ENCODE data around the gene MEX3D.

MEX3D gene

DNA sequence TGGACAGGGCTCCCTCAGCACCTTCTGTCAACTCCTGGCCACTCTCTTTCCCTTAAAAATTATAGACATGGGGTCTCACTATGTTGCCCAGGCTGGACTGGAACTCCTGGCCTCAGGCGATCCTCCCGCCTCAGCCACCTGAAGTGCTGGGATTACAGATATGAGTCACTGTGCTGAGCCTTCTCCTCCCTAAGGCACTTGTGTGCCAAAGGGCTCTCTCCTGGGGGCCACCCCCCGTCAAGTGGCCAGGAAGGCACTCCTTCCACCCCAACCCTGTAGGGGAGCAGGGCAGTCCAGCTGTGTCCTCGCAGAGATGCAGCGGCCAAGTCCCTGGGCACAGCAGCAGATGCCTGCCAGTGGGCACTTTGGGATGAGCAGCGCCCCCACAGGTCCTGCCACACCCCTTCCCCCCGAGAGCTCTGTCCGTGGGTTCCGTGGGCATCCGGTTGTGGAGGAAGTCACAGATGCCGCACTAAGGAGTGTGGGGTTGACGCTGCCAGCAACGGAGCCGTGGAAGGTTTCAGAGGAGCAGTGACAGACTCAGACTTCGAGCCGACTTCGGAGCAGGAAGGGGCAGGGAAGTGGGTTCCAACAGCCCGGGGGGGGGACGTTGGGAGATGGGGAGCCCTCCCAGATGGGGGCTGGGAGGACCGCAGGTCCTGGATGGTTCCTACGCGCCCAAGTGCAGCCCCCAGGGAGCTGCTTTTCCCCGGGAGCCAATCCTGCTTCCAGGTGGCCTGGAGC is 40.4 kb upstream of the MEX3D start:
- TF ChIP-seq TSHZ2 (CRISPR knock-in tag; IDR thresholded peaks at IDR 0.05) = no peak
- TF ChIP-seq ZNF565 (CRISPR knock-in tag; conservative IDR thresholded peaks at IDR 0.05; ENCODE audit: low read depth) = no peak
- TF ChIP-seq BACH2 (CRISPR knock-in tag; IDR thresholded peaks at IDR 0.05; ENCODE audit: borderline replicate concordance) = no peak
- TF ChIP-seq ARNTL (CRISPR knock-in tag; IDR thresholded peaks at IDR 0.05; ENCODE audit: borderline replicate concordance, low read depth) = no peak
- TF ChIP-seq ZNF8 (CRISPR knock-in tag; IDR thresholded peaks at IDR 0.05) = no peak
- no peak for TF ChIP-seq ZNF70 (CRISPR knock-in tag; IDR thresholded peaks at IDR 0.05)
- no peak for TF ChIP-seq TOX (CRISPR knock-in tag; IDR thresholded peaks at IDR 0.05; ENCODE audit: borderline replicate concordance)
- TF ChIP-seq TCF4 (CRISPR knock-in tag; IDR thresholded peaks at IDR 0.05; ENCODE audit: borderline replicate concordance) = no peak
- TF ChIP-seq CSRNP3 (CRISPR knock-in tag; IDR thresholded peaks at IDR 0.05) = no peak
- no peak for TF ChIP-seq POU6F1 (CRISPR knock-in tag; IDR thresholded peaks at IDR 0.05; ENCODE audit: borderline replicate concordance, low read depth)
- no peak for TF ChIP-seq OSR1 (CRISPR knock-in tag; IDR thresholded peaks at IDR 0.05)
- no peak for TF ChIP-seq CREB5 (CRISPR knock-in tag; IDR thresholded peaks at IDR 0.05; ENCODE audit: low read depth)
- TF ChIP-seq PATZ1 (CRISPR knock-in tag; IDR thresholded peaks at IDR 0.05; ENCODE audit: borderline replicate concordance) = no peak
- no peak for TF ChIP-seq GLIS3 (CRISPR knock-in tag; IDR thresholded peaks at IDR 0.05)

DNA sequence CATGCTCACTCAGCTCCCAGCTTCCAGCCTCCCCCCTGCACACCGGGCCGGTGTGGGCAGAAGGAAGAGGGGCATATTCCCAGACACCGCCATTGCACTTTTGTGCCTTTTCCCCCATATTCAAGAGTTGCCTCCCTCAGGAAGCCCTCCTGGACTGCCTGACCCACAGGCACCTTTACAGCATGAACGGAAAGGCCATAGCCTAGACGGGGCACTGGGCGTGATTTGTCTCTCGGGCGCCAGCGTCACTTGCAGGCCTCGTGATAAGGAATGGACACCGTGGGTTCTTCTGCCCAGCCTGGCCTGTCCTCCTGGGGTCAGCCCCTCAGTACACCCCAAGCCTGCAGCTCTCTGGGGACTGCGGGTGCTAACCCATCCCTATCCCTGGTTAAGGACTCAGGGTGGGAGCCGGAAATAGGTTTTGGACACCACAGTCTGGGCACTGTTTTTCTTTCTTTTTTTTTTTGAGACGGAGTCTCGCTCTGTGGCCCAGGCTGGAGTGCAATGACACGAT is 38.1 kb upstream of the MEX3D start:
- peak; percentile 3; the same call in 2 of the 3 replicates for ATAC-seq
- no peak for TF ChIP-seq OSR1 (CRISPR knock-in tag; IDR thresholded peaks at IDR 0.05)
- 0 out of 2 replicates have a peak, but pooled peaks have one; percentile 43 for TF ChIP-seq CSDC2 (CRISPR knock-in tag; IDR thresholded peaks at IDR 0.05)

More for the DNA sequence above, 40.4 kb upstream of the MEX3D start:
- ATAC-seq = no peak

DNA sequence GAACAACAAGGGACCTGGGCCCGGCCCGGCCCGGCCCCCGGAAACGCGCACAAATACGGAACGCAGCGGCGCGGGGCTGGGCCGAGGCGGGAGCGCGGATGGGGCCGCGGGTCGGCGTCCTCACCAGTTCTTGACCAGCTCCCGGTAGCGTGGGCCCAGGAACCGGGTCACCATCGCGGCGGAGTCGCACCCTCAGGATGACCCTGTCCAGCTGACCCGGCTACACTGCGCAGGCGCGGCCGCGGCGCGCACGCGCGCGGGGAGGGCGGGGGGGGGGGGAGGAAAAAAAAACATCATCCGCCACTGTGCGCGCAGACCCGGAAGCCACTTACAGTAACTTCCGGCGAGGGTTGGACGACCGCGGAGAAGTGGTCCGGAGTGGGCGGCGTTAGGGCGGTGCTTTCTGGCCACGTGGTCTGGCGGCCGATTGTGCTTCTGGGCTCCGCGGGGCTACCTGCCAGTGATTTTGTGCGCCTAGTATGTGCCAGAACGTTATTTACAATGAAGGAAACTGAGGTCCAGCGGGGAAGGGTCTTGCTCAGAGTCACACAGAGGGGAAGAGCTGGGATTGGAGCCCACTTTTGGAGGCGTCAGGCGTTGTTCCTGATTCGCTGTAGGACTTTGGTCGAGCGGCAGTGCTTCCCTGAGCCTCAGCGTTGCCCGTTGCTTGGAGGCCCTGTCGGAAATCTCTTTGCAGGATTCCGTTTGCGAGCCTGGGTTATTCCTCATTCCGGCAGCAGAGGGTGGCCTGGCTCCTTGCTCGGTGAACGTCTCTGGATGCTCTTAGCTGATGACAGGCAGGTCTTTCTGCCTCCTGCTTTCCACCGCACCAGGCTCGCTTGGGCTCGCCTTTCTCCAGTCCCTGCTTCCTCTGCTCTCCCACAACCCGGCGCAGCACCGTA is 37.4 kb upstream of the MEX3D start, which contains the start of gene UQCR11:
UQCR11 (minus strand) TSS at position 227 of the 902 bp plus-strand sequence; CDS start at position 174, 53 bp downstream.
- ATAC-seq = peak; percentile 91
- no peak for TF ChIP-seq ISL1 (CRISPR knock-in tag; IDR thresholded peaks at IDR 0.05)
